Endometrial microvascular endothelial cells (primary cell): ENCODE measurements around the gene SMIM11. TPM values are rescaled to one million over a fixed set of nuclear protein-coding genes. Genes with fewer than 3 reads are reported as not detected.
"Not testable (repeated sequence)": the region's sequence is repeated elsewhere in the genome, so short reads cannot be mapped to it uniquely, and the experiment has no call there.

Experiments used
- in situ Hi-C: cut with HindIII; loops from 2 replicates; pipeline ENCODE4 v1.10.0; 2017; ENCODE audit warnings: low sequenced_read_pairs, low pct_unique_long_range_greater_than_20kb; ENCODE audit errors: inconsistent ontology term
- total RNA-seq: library from RNA; depleted of rRNA; stranded (reverse); fragments of >200 nt; gene quantifications from one replicate; pipeline ENCODE4 v1.2.3, GENCODE V29; 2015; ENCODE audit errors: inconsistent ontology term

The SMIM11 gene
- total RNA-seq, 1 donor from 2014 or later: 0.28 TPM

DNA sequence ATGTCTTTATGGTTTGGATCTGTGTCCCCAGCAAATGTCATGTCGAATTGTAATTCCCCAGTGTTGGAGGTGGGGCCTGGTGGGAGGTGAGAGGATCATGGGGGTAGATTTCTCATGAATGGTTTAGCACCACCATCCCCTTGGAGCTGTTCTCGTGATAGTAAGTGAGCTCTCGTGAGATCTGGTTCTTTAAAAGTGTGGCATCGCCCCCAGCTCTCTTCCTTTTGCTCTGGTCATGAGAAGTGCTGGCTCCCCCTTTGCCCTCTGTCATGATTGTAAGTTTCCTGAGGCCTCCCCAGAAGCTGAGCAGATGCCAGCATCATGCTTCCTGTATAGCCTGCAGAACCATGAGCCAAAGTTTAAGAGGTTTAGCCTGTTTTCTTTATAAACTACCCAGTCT is 22.8 kb upstream of the SMIM11 start:
- in situ Hi-C loops: no loop called here

DNA sequence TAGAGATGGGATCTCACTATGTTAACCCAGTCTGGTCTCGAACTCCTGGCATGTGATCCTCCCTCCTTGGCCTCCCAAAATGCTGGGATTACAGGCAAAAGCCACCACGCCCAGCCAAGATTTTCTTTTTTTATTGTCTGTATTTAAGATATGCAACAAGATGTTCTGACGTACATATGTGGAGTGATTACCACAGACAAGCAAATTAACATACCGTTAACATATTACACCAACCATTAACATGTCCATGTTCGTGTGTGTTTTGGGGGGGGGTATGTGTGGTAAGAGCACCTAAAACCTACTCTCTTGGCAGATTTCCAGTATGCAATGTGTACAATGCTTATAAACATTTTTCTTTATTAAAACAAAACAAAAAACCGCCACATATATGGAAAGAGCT is 22.1 kb upstream of the SMIM11 start:
- in situ Hi-C loops: no loop called here

DNA sequence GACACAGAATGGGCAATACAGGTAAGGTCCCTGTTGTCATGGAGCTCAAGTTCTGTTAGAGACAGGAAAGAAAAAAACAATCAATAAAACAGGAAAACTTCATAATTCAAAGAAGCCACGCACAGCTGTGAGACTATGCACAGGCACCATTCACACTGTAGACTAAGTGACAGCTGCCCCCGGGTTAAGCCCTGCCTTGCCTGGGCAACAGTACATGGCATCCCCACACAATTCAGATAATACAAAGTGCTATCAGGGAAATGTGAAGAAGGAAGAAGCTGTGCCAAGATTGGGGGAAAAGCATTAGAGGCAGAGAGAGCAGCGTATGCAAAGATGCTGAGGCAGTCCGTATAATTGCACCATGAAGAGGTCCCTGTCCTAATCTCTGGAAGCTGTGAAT is 20.5 kb upstream of the SMIM11 start:
- in situ Hi-C loops: no loop called here

DNA sequence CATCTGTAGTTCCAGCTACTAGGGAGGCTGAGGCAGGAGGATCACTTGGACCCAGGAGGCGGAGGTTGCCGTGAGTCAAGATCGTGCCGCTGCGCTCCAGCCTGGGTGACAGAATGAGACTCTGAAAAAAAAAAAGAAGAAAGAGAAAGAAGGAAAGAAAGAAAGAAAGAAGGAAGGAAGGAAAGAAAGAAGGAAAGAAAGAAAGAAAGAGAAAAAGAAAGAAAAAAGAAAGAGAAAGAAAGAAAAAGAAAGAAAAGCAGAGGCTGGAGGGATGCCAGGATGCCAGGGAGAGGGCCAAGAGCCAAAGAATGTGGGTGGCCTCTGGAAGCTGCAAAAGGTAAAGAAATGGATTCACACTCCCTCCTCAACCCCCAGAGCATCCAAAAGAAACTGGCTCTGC is 19.7 kb upstream of the SMIM11 start:
- in situ Hi-C loops: no loop called here

DNA sequence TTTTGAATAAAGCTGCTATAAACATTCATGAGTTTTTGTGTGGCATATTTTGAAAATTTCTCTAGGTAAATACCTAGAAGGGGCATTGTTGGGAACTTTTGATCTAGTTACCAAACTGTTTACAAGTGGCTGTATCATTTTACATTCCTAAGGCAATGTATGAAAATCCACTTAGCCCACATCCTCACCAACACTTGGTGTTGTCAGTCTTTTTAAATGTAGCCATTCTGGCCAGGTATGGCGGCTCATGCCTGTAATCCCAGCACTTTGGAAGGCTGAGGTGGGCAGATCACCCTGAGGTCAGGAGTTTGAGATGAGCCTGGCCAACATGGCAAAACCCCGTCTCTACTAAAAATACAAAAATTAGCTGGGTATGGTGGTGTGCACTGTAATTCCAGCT is 17.4 kb upstream of the SMIM11 start:
- in situ Hi-C loops: no loop called here

DNA sequence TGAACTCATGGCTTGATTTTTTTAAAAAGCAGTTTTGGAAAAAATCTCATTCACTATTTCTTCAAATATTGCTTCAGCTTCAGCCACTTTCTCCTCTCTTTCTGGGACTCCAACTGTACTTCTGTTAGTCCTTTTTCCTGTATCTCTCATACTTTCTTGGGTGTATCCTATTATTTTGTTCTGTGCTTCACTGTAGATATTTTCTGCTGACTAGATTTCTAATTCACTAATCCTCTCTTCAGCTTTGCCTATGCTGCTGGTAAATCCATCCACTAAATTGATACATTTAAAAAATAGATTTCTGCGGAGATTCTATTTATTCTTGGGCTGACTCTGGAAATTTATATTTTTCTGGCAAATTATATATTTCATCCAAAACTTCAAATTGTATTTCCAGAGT is 16.4 kb upstream of the SMIM11 start:
- in situ Hi-C loops: no loop called here

DNA sequence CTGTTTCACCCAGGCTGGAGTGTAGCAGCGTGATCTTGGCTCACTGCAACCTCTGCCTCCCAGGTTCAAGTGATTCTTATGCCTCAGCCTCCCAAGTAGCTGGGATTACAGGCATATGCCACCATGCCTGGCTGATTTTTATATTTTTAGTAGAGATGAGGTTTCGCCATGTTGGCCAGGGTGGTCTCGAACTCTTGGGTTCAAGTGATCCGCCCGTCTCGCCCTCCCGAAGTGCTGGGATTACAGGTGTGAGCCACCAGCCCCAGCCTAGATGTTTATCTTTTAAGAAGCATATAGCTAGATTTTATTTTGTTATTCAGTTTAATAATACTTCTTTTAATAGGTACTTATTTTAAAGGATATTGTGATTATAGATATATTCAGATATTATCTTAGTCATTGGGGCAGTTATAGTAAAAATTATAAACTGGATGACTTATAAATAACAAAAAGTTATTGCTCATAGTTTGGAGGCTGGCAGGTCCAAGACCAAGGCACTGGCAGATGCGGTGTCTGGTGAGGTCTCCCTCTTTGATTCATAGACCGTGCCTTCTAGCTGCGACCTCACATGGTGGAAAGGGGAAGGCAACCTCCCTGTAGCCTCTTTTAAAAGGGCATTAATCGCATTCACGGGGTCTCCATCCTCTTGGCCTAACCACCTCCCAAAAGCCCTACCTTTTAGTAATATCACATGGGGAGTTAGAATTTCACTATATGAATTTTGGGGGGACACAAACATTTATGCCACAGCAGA is 14.6 kb upstream of the SMIM11 start:
- in situ Hi-C loops: no loop called here

DNA sequence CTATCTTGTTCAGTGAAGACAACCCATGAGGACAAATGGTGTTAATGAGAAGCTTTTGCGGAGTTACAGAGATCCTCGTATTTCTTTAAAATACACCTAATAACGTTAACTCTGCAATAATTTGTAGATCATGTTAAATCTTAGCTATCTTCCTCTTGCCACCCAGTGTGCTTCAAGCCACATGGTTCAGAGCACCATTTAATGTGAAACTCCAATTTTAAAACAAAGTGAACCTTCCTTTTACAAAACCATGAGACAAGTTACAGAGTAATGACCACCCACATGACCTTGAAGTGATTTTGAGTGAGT is 13.2 kb upstream of the SMIM11 start:
- in situ Hi-C loops: no loop called here

DNA sequence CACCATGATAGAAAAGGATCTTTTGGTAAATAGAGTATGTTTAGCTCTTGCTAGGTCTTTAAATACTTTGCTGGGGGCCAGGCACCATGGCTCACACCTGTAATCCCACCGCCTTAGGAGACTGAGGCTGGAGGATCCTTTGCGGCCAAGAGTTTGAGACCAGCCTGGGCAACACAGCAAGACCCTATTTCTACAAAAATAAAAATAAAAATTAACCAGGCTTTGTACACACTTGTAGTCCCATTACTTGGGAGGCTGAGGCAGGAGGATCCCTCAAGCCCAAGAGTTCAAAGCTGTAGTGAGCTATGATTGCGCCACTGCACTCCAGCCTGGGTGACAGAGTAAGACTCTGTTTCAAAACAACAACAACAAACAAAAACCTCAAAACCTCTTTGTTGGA is 12.6 kb upstream of the SMIM11 start:
- in situ Hi-C loops: no loop called here

DNA sequence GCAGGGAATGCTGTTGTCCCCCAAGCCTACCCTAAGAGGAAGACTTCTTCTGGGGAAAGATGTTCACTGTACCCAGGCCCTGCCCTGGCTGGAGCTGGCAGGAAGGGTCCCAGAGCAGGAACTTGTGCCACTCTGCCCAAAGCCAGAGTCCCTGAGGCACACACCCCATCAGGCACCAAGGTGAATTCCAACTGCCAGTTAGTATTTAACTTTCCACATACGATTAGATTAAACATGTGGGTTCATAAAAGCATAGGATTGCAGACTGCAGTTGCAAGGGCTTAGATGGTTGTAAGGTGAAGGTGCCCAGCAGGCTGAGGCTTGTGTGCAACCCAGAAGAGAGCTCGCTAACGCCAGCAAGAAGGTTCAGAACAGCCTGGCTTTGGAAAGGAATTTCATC is 11.6 kb upstream of the SMIM11 start, which contains the start of gene KCNE2:
Gene KCNE2 (plus strand): TSS at position 274 of the 400 bp plus-strand sequence. CDS start 6,473 bp downstream, outside the sequence.
- in situ Hi-C loops: no loop called here

DNA sequence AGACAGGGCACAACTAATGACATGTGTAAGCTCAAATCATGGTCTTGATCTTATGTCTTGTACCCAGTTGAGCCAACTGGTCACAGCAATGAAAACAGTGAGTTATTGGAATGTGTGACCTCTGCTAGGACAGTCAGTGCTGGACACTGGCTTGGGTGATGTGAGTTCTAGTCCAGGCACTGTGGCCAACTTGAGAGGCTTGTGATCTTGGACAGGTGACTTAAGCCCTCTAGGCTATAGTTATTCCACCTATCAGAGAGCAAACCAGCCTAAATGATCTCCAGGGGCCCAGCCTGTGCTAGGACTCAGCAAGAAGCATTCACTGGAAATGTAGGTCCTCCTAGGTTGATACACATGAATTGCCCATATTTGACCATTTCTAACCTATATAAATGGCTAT is 10.4 kb upstream of the SMIM11 start:
- in situ Hi-C loops: no loop called here

DNA sequence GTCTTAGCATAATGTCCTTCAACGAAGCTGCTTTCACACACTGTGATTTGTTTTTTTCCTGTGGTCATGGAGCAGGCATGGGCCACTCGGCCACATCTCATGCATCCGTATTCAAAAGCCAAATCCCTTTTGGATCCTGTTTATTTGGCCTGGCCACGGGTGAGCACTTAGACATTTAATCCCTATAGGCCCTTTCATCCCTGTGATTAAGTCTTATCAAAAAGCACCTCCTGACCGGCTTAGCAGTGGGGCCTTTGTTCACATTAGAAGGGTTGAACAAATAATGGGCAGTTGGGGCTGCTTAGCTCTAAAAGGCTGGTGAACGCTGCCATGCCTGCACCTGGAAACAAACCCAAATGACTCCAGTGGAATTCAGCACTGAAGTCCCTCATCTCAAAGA is 9.5 kb upstream of the SMIM11 start:
- in situ Hi-C loops: no loop called here

DNA sequence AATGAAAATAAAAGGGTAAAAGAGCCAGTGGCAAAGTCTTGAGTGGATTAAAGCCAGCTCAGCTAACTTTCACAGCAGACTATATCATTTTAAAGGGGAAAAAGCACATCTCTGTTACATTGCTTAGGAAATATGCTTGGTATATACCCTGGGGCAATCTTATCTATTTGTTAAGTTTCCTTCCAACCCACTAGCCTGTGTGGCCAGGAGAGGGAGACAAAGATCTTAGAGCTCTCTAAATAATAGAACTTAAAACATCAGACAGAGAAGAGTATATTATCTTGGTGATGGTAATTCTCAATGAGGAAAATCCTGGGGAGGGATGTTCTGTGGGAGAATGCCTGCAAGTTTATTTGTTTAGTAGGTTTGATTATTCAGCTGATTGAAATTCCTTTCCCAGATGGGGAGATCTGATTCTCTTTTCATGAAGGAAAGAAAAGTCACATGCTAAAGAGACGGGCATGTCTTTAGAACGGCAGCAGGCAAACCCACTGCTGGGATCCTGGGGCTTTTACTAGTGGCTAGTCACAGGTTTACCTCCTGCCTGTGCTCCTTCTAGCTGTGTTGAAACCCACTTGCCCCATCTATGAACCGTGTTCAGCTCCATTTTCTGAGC is 7.9 kb upstream of the SMIM11 start:
- in situ Hi-C loops: no loop called here

DNA sequence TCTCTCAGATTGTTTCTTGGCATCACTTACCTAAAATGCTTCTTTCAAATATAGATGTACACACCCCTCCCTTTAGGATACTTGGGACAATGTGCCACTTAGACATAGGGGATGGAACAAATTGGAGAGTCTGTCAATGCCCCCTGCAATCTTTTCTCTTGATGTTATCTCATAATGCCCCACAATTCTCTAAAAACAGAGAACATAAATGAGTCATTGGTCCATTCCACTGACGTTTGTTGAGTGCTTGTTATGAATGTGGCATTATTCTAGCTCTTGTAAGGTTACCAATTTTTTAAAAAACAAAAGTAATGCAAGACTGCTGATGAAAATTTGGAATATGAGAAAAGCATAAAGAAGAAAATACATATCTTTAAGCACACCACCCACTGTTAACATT is 5.6 kb upstream of the SMIM11 start:
- in situ Hi-C loops: no loop called here

DNA sequence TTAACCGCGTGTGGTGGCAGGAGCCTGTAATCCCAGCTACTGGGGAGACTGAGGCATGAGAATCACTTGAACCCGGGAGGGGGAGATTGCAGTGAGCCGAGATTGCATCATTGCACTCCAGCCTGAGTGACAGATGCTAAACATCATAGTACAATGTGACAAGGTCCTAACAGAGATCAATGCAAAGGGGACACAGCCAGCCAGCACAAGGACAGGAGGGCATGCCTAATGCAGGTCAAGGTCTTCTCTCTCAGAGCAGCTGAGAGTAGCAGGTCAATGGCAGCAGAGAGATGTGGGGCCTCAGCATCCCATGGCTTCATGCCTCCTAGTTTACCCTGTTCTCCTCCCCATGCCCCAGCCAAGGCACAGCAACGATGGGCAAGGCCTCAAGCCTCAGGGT is 3.0 kb upstream of the SMIM11 start:
- in situ Hi-C loops: no loop called here

DNA sequence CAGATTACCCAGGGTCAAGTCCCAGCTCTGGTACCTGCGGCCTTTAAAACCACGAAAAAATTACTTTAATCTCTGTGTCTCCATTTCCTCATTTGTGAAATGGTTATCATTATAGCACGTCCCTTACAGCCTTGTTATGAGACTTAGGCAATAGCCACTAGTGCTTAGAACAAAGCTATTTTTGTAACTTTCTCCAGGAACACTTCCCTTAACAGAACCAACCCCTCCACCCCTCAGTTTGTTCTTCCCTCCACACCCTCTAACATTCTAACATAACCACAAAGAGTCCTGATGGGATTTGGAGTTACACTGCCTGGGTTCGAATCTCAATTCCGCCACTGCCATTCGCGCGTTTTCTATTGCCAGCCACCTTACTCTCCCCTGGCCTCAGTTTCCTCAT is 845 bp upstream of the SMIM11 start:
- in situ Hi-C loops: not testable (repeated sequence)

DNA sequence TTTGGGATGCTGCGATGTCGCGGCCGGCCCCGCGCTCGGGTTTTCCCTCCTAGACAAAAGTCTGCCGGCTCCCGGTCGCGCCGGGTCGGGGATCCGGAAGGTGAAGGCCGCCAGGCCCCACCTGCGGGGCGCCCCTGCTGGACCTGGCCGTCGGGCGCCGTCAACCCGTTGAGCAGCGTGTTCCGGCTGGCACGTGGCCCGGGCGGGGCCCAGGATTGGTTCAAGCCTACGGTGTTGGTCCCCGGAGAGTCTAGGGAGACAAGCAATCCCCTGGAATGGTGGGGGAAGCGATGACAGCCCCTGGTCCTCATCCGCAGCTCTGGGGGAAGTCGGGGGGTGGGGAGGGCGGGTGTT is 289 bp downstream of the SMIM11 start:
- in situ Hi-C loops: not testable (repeated sequence)

DNA sequence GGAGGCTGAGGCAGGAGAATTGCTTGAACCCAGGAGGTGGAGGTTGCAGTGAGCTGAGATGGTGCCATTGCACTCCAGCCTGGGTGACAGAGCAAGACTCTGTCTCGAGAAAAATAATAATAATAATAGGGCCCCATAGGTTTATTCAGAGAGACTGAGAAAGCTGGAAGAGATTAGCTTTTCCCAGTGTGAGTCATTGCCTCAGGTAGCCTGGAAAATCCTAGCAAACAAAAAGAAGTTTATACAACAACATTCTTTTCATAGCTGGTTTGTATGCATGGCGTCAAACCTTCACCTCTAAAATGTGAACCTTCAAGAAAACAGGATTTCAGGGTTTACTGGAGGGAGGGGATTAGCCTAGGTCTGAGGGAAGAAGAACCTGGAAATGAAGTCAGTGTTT is 7.8 kb downstream of the SMIM11 start:
- in situ Hi-C loops: not testable (repeated sequence)

DNA sequence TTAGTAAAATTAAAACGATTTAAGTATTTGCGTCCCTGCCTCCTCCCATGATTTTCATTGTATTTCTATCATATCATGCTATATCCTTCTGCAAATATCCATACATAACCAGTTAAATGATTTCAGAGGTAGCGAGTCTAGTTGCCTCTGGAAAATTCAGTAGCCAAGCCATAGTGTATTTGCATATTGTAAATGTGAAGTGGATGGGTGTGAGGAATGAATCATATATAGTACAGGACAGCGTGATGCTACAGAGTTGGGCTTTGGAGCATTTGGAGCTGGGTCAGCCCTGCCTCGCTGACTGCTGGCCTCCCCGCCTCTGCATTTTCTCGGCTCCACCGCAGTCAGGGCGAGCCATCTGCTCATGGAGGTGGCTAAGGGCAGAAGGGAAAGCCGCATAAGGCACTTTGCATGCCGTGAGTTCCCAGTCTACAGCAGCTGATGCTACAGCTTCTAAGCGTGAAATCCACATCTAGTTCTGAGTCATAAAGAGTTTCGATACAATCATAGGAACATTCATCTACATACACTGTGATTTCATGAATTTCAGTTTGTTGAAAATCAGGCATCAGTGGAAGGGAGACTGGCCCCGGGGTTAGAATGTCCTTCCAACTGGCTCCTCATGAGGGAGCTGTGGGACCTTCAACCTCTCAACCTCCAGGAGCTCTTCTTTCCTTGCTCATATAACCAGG is 8.6 kb downstream of the SMIM11 start:
- in situ Hi-C loops: not testable (repeated sequence)

DNA sequence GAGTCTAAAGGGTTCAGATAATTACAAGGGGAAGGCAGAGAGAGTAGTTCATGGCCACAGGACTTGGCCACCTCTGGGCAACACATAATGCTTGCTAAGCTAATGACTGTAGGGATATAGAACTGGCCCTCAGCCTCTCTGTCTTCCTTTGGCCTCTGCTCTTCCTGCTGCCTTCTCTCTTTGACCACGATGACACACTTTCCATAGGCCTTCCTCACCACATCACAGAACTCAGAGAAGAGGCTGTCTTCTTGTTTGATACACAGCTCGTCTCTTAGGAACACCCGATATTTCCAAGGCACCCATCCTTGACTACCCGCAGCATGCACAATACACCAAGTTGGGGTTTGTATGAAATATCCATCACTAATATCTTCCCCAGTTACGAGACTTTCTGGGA is 25.2 kb downstream of the SMIM11 start:
- in situ Hi-C loops: not testable (repeated sequence)
